ENCODE measurements around the gene SRPX2. TPM values are rescaled to one million over a fixed set of nuclear protein-coding genes. Genes with fewer than 3 reads are reported as not detected.

SRPX2 gene
- total and polyA plus RNA-seq, 9 of the 15 experiments (the other 6 are each of a cell fraction or from before 2014, with no cell fraction given): 0.13 to 0.20 TPM; not detected in 7

- TF ChIP-seq, protein P1, sequence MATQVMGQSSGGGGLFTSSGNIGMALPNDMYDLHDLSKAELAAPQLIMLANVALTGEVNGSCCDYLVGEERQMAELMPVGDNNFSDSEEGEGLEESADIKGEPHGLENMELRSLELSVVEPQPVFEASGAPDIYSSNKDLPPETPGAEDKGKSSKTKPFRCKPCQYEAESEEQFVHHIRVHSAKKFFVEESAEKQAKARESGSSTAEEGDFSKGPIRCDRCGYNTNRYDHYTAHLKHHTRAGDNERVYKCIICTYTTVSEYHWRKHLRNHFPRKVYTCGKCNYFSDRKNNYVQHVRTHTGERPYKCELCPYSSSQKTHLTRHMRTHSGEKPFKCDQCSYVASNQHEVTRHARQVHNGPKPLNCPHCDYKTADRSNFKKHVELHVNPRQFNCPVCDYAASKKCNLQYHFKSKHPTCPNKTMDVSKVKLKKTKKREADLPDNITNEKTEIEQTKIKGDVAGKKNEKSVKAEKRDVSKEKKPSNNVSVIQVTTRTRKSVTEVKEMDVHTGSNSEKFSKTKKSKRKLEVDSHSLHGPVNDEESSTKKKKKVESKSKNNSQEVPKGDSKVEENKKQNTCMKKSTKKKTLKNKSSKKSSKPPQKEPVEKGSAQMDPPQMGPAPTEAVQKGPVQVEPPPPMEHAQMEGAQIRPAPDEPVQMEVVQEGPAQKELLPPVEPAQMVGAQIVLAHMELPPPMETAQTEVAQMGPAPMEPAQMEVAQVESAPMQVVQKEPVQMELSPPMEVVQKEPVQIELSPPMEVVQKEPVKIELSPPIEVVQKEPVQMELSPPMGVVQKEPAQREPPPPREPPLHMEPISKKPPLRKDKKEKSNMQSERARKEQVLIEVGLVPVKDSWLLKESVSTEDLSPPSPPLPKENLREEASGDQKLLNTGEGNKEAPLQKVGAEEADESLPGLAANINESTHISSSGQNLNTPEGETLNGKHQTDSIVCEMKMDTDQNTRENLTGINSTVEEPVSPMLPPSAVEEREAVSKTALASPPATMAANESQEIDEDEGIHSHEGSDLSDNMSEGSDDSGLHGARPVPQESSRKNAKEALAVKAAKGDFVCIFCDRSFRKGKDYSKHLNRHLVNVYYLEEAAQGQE (IDR thresholded peaks at IDR 0.05; ENCODE audit: borderline replicate concordance): peak; percentile 86
- TF ChIP-seq, protein P1 (CRISPR knock-in tag; IDR thresholded peaks at IDR 0.05; ENCODE audit: low read depth): no peak
- TF ChIP-seq ZNF79 (CRISPR knock-in tag; IDR thresholded peaks at IDR 0.05; ENCODE audit: low read depth) (no peak), NR4A1 (CRISPR knock-in tag; IDR thresholded peaks at IDR 0.05) (no peak), NR4A1 (tag; IDR thresholded peaks at IDR 0.05) (no peak), LEF1 (IDR thresholded peaks at IDR 0.05) (no peak), HNRNPL (IDR thresholded peaks at IDR 0.05; ENCODE audit: low read depth, low read length) (no peak), SAFB2 (IDR thresholded peaks at IDR 0.05; ENCODE audit: borderline replicate concordance, low read depth, low read length, severe bottlenecking) (no peak), LCOR (CRISPR knock-in tag; IDR thresholded peaks at IDR 0.05) (no peak), HSF4 (CRISPR knock-in tag; IDR thresholded peaks at IDR 0.05; ENCODE audit: borderline replicate concordance) (no peak), CTCF (IDR thresholded peaks at IDR 0.05 in 2 of 3, conservative IDR thresholded peaks at IDR 0.05 in 1 of 3; ENCODE audit: insufficient read depth in 2 of 3, low read depth in 1 of 3, low read length in 3 of 3) (peak; percentile 84 to 99 (median 99)), DACH1 (IDR thresholded peaks at IDR 0.05; ENCODE audit: partially characterized antibody) (no peak), HDAC3 (IDR thresholded peaks at IDR 0.05; ENCODE audit: borderline replicate concordance, partially characterized antibody) (no peak), FOXJ3 (CRISPR knock-in tag; IDR thresholded peaks at IDR 0.05) (no peak)
- TF ChIP-seq, protein P2, sequence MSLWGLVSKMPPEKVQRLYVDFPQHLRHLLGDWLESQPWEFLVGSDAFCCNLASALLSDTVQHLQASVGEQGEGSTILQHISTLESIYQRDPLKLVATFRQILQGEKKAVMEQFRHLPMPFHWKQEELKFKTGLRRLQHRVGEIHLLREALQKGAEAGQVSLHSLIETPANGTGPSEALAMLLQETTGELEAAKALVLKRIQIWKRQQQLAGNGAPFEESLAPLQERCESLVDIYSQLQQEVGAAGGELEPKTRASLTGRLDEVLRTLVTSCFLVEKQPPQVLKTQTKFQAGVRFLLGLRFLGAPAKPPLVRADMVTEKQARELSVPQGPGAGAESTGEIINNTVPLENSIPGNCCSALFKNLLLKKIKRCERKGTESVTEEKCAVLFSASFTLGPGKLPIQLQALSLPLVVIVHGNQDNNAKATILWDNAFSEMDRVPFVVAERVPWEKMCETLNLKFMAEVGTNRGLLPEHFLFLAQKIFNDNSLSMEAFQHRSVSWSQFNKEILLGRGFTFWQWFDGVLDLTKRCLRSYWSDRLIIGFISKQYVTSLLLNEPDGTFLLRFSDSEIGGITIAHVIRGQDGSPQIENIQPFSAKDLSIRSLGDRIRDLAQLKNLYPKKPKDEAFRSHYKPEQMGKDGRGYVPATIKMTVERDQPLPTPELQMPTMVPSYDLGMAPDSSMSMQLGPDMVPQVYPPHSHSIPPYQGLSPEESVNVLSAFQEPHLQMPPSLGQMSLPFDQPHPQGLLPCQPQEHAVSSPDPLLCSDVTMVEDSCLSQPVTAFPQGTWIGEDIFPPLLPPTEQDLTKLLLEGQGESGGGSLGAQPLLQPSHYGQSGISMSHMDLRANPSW (CRISPR knock-in tag; IDR thresholded peaks at IDR 0.05): no peak
These were observed 41.4 kb downstream of the SRPX2 start (continued) for GRCh38 chrX:100685284-100685996.
